CD4-positive, alpha-beta T cell treated with Interleukin-4 for 1 hour (primary cell): Measurements from ENCODE around the gene SORBS2.

Experiments
- DNase-seq, 2 donors: peaks; one replicate each; pipeline ENCODE4 v3.0.0-alpha.2; 2020 to 2022

The SORBS2 gene

GRCh38 chr4:185772391-185773093 is 39.5 kb downstream of the SORBS2 start:
- no peak for DNase-seq

GRCh38 chr4:185771711-185772390 is 40.1 kb downstream of the SORBS2 start:
- DNase-seq = no peak

GRCh38 chr4:185767528-185767927 is 44.5 kb downstream of the SORBS2 start:
- DNase-seq = no peak

GRCh38 chr4:185764876-185765275 is 47.1 kb downstream of the SORBS2 start:
- no peak for DNase-seq

GRCh38 chr4:185761352-185762235 is 50.4 kb downstream of the SORBS2 start:
- no peak for DNase-seq

GRCh38 chr4:185758807-185759206 is 53.2 kb downstream of the SORBS2 start:
- no peak for DNase-seq

GRCh38 chr4:185755451-185755850 is 56.5 kb downstream of the SORBS2 start:
- no peak for DNase-seq

GRCh38 chr4:185754961-185755360 is 57.0 kb downstream of the SORBS2 start:
- DNase-seq = no peak

GRCh38 chr4:185752872-185753271 is 59.1 kb downstream of the SORBS2 start:
- DNase-seq = no peak

- DNase-seq = no peak
Observed at GRCh38 chr4:185749858-185750257, 62.1 kb downstream of the SORBS2 start.

GRCh38 chr4:185748901-185749390 is 63.0 kb downstream of the SORBS2 start:
- DNase-seq = no peak

GRCh38 chr4:185745891-185746290 is 66.1 kb downstream of the SORBS2 start:
- no peak for DNase-seq

GRCh38 chr4:185744946-185745345 is 67.0 kb downstream of the SORBS2 start:
- DNase-seq = no peak

GRCh38 chr4:185744488-185744862 is 67.5 kb downstream of the SORBS2 start:
- DNase-seq = no peak

GRCh38 chr4:185743722-185744487 is 68.1 kb downstream of the SORBS2 start:
- DNase-seq = no peak

- no peak for DNase-seq
Observed at GRCh38 chr4:185742766-185743165, 69.2 kb downstream of the SORBS2 start.

- DNase-seq = no peak
Observed at GRCh38 chr4:185741795-185742194, 70.2 kb downstream of the SORBS2 start.

- no peak for DNase-seq
Observed at GRCh38 chr4:185740471-185740873, 71.5 kb downstream of the SORBS2 start.

- no peak for DNase-seq
Observed at GRCh38 chr4:185738820-185739219, 73.2 kb downstream of the SORBS2 start.

- no peak for DNase-seq
Observed at GRCh38 chr4:185738038-185738552, 73.9 kb downstream of the SORBS2 start.

GRCh38 chr4:185737489-185738037 is 74.4 kb downstream of the SORBS2 start:
- DNase-seq = no peak

- DNase-seq = no peak
Observed at GRCh38 chr4:185736882-185737281, 75.1 kb downstream of the SORBS2 start.
